Measurements from ENCODE around the gene MT2A. TPM values are rescaled to one million over a fixed set of nuclear protein-coding genes. Genes with fewer than 3 reads are reported as not detected.

The MT2A gene
- total RNA-seq, result 3.8 TPM

GRCh38 chr16:56608043-56608875 lies at the start of gene MT2A:
MT2A (plus strand) TSS chr16:56608584; CDS start chr16:56608656, 72 bp downstream.

GRCh38 chr16:56564793-56565477 lies 43.4 kb upstream of the MT2A start, which contains the start of gene MT4:
MT4 (plus strand) TSS chr16:56565073; CDS start chr16:56565129, 56 bp downstream.

GRCh38 chr16:56589141-56590039 lies 19.0 kb upstream of the MT2A start, which contains the start of gene MT3:
MT3 (plus strand) TSS chr16:56589528; CDS start chr16:56589591, 63 bp downstream.

GRCh38 chr16:56625140-56625942 lies 17.0 kb downstream of the MT2A start, which contains the start of gene MT1E:
MT1E (plus strand) TSS chr16:56625781; CDS start chr16:56625852, 71 bp downstream.

GRCh38 chr16:56632156-56632847 lies 23.9 kb downstream of the MT2A start, which contains the start of gene MT1M:
MT1M (plus strand) TSS chr16:56632659; CDS start chr16:56632732, 73 bp downstream.

GRCh38 chr16:56637814-56638750 lies 29.7 kb downstream of the MT2A start, which contains the start of gene MT1A:
MT1A (plus strand) TSS chr16:56638666; CDS start chr16:56638739, 73 bp downstream.

GRCh38 chr16:56651586-56651985 lies 43.2 kb downstream of the MT2A start, which contains the start of gene MT1B:
MT1B (plus strand) TSS chr16:56651886; CDS start chr16:56651954, 68 bp downstream.

GRCh38 chr16:56657555-56658326 lies 49.4 kb downstream of the MT2A start, which contains the start of gene MT1F:
MT1F (plus strand) TSS chr16:56657959; CDS start chr16:56658059, 100 bp downstream.

Other genes with a start within 250 kb of the MT2A start
- gene AMFR, start 183.0 kb upstream of the MT2A start, total RNA-seq, result 210 TPM
- gene NUDT21, start 157.3 kb upstream of the MT2A start, total RNA-seq, result 185 TPM
- gene OGFOD1, start 157.0 kb upstream of the MT2A start, total RNA-seq, result 40.7 TPM
- gene BBS2, start 88.6 kb upstream of the MT2A start, total RNA-seq, result 137 TPM
- not detected for gene MT4, start 43.5 kb upstream of the MT2A start, total RNA-seq
- 5.6 TPM for gene MT3, start 19.1 kb upstream of the MT2A start, total RNA-seq
- gene MT1E, start 17.2 kb downstream of the MT2A start, total RNA-seq, result 6.6 TPM
- 1.3 TPM for gene MT1M, start 24.1 kb downstream of the MT2A start, total RNA-seq
- gene MT1A, start 30.1 kb downstream of the MT2A start, total RNA-seq, result not detected
- not detected for gene MT1B, start 43.3 kb downstream of the MT2A start, total RNA-seq
- 3.8 TPM for gene MT1F, start 49.4 kb downstream of the MT2A start, total RNA-seq
- not detected for gene MT1G, start 59.5 kb downstream of the MT2A start, total RNA-seq
- not detected for gene MT1H, start 61.2 kb downstream of the MT2A start, total RNA-seq
- 8.1 TPM for gene MT1X, start 73.9 kb downstream of the MT2A start, total RNA-seq
- gene NUP93, start 121.5 kb downstream of the MT2A start, total RNA-seq, result 216 TPM

Data from parietal lobe (tissue), 1 donor.